Measurements from ENCODE around the gene TSPAN32.

The TSPAN32 gene

DNA sequence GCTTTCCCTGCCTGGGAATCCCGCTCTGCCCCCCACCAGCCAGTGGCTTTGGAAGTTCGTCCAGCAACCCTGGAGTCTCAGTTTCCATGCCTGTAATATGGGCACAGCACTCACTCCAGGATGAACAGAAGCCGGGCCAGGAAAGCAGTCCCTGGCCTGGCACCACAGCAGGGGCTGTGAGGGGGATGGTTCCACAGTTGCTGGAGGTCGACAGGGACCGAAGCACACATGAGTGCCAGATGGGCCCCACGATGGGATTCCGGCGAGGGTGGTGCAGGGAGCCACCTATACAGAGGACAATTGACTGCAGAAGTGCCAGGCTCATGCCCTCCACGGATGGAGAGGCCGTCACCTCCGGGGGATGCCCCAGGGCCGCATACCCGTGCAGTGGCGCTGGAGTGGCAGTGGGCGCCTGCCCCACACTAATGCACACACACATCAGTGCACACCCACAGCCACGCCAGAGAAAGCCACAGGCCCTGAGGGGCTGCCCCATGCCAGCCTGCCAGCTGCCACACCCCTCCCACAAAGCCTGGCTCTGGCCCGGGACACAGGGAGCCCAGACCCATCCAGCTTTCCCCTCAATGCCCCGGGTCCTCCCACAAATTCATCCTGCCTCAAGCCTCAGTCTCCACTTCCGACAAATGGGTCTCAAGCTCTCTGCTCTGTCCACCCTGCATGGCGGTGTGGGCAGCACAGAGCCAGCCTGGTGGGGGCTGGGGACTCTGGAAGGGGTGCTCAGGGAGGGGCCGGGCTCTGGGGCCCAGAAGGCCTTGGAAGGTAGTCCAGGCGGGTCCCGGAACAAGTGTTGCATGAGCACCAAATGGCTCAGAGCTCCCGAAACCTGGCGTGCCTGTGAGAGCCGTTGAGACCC lies 41.1 kb upstream of the TSPAN32 start:
- Histone ChIP-seq H3K9me3 (replicated peaks in 1 of 11) (no peaks in the 10 kb centered on the region), H3K9ac (no peak overlapping the region), H3K4me2 (no peak overlapping the region), H3K27ac (no peak overlapping the region), H3K4me3 (no peak overlapping the region), H3K27me3 (peaks cover 53 to 88% (median 76%) of the 10 kb centered on the region in 11 experiments), H3K4me1 (peaks cover 13 to 32% (median 25%) of the 10 kb centered on the region in 10 experiments), H3K36me3 (no peaks in the 10 kb centered on the region), H4K20me1 (peaks cover 0 to 74% (median 1%) of the 10 kb centered on the region in 11 experiments; a peak in 11 of 22 replicates)
- TF ChIP-seq Cebpa-rat (IDR thresholded peaks at IDR 0.05): no peak

- peaks cover 53 to 80% (median 70%) of the 10 kb centered on the region in 11 experiments for H3K27me3 ChIP-seq
- no peak overlapping the region for H3K9ac ChIP-seq
- peaks cover 0 to 83% (median 2%) of the 10 kb centered on the region in 11 experiments; a peak in 11 of 22 replicates for H4K20me1 ChIP-seq
- no peak overlapping the region for H3K4me3 ChIP-seq
- TF ChIP-seq Cebpa-rat (IDR thresholded peaks at IDR 0.05): no peak
- H3K4me2 ChIP-seq: no peak overlapping the region
- no peaks in the 10 kb centered on the region for H3K36me3 ChIP-seq
- no peaks in the 10 kb centered on the region for H3K9me3 ChIP-seq (replicated peaks in 1 of 11)
- H3K27ac ChIP-seq: no peak overlapping the region
- H3K4me1 ChIP-seq: peaks cover 22 to 41% (median 34%) of the 10 kb centered on the region in 10 experiments
These were observed 40.2 kb upstream of the TSPAN32 start for GRCh38 chr11:2261436-2262230.

DNA sequence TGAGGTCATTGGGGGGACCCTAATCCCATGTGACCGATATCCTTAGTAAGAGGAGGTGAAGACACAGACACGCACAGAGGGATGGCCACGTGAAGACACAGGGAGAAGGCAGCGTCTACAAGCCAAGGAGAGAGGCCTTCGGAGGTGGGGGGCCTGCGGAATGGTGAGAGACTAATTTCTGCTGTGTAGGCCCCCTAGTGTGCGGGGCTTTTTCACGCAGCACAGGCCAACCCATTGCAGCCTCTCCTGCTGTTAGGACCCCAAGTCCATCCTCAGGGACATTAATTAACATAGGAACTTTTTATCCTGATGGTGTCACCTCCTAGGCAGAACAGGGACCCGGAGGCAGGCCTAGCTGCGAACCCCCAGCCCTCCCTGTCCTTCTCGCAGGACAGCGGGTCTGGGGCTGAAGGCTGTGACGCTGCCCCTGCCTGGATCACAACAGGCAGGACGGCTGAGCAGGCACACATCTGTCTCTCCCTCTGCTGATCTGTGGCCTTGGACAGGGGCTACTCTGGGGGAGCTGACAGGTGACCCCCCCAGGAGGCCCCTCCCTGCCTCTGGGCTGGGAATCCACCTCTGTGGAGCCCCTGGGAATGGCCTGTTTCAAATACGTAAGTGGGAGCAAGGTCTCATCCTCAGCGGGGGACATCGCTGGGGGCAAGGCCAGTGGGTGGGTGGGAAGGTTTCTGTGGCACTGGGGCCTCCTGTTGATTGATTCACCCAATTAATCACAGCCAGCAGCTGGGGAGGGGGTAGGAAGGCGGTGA lies 39.3 kb upstream of the TSPAN32 start:
- Histone ChIP-seq H3K9ac (0 out of 22 replicates have a peak overlapping the region, but pooled peaks of 1 of the 11 experiments have one; percentile 9), H4K20me1 (peaks cover 0 to 91% (median 0%) of the 10 kb centered on the region in 11 experiments; a peak in 11 of 22 replicates), H3K36me3 (no peaks in the 10 kb centered on the region), H3K4me1 (peaks cover 31 to 49% (median 43%) of the 10 kb centered on the region in 10 experiments), H3K9me3 (replicated peaks in 1 of 11) (no peaks in the 10 kb centered on the region), H3K27me3 (peaks cover 53 to 80% (median 75%) of the 10 kb centered on the region in 11 experiments), H3K4me2 (peak overlapping the region in 6 of 11 experiments; percentile 7 to 31 (median 12); a peak in 3 of 22 replicates), H3K27ac (no peak overlapping the region), H3K4me3 (no peak overlapping the region)
- TF ChIP-seq Cebpa-rat (IDR thresholded peaks at IDR 0.05): no peak

DNA sequence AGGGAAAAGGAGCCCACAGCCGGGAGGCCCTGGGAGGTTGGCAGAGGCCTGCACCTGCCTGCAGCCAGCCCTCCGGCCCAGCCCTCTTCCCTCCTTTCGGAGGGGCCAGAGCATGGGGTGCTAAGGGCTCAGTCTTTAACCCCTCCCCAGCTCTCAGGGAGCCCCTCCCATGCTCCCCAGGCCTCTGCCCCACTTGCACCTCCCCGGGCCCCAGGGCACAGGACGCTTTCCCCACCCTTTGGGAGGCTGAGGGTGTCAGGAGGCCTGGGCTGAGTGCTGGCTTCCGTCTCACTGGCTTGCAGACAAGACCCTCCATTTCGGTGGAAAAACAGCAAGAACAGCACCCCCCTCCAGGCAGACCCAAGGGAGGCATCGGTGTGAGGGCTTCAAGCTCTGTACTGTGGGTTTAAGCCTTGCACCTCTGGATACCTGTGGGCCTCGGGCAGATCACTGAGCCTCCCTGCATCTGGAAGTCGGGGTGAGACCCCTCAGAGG lies 38.7 kb upstream of the TSPAN32 start:
- Histone ChIP-seq H3K27me3 (peaks cover 53 to 84% (median 79%) of the 10 kb centered on the region in 11 experiments), H3K27ac (no peak overlapping the region), H3K9ac (0 out of 22 replicates have a peak overlapping the region, but pooled peaks of 1 of the 11 experiments have one; percentile 9), H3K4me2 (peak overlapping the region in 1 of 11 experiments; percentile 15; a peak in 2 of 22 replicates), H3K9me3 (replicated peaks in 1 of 11) (no peaks in the 10 kb centered on the region), H3K4me3 (no peak overlapping the region), H4K20me1 (peaks cover 0 to 98% (median 0%) of the 10 kb centered on the region in 11 experiments; a peak in 11 of 22 replicates), H3K36me3 (no peaks in the 10 kb centered on the region), H3K4me1 (peaks cover 37 to 55% (median 49%) of the 10 kb centered on the region in 10 experiments)
- TF ChIP-seq Cebpa-rat (IDR thresholded peaks at IDR 0.05): no peak

GRCh38 chr11:2263724-2264360 lies 38.0 kb upstream of the TSPAN32 start:
- peak overlapping the region in 7 of 11 experiments; percentile 80 to 99 (median 94); a peak in 8 of 22 replicates for H3K4me2 ChIP-seq
- no peak overlapping the region for H3K4me3 ChIP-seq
- peaks cover 52 to 84% (median 79%) of the 10 kb centered on the region in 11 experiments for H3K27me3 ChIP-seq
- no peak overlapping the region for H3K9ac ChIP-seq
- H3K4me1 ChIP-seq: peaks cover 42 to 62% (median 55%) of the 10 kb centered on the region in 10 experiments
- H3K36me3 ChIP-seq: no peaks in the 10 kb centered on the region
- H4K20me1 ChIP-seq: peaks cover 0 to 95% (median 0%) of the 10 kb centered on the region in 11 experiments; a peak in 10 of 22 replicates
- no peak overlapping the region for H3K27ac ChIP-seq
- H3K9me3 ChIP-seq (replicated peaks in 1 of 11): no peaks in the 10 kb centered on the region; a peak in 1 of 22 replicates
- TF ChIP-seq Cebpa-rat (IDR thresholded peaks at IDR 0.05): no peak

DNA sequence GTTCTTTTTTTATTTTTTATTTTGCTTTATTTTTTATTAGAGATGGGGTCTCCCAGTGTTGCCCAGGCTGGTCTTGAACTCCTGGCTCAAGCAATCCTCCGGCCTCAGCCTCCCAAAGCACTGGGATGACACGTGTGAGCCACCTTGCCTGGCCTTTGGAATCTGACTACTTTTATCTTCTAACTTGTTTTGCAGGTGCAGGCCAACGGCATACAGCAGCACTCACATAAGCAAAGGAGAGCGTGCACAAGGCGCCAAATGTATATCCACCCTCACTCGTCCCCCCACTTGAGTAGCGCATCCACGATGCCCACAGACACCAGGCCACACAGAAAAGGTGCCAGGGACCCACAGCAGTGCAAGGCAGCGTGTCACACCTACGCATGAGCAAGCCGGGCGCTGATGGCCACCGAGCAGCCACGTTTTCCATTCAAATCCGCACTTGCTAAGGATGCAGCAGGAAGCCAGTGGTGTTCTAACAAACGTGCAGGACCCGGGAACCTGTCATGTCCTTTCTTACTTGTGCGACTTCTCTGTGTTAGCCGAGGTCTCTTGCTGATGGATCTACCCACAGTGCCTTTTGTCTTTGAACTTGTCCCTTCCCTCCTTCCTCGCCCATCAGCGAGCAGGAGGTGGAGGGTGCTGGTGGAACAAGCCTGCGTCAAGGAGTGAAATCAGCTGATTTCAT lies 37.3 kb upstream of the TSPAN32 start:
- Histone ChIP-seq H3K4me2 (peak overlapping the region; percentile 80 to 99 (median 93); a peak in 21 of 22 replicates), H3K27ac (peak overlapping the region in 1 of 11 experiments; percentile 79; a peak in 1 of 22 replicates), H3K27me3 (peaks cover 45 to 84% (median 78%) of the 10 kb centered on the region in 11 experiments), H4K20me1 (peaks cover 0 to 88% (median 0%) of the 10 kb centered on the region in 11 experiments; a peak in 10 of 22 replicates), H3K36me3 (no peaks in the 10 kb centered on the region), H3K4me3 (no peak overlapping the region), H3K9ac (no peak overlapping the region), H3K4me1 (peaks cover 42 to 65% (median 55%) of the 10 kb centered on the region in 10 experiments), H3K9me3 (replicated peaks in 1 of 11) (peaks cover 0 to 6% (median 0%) of the 10 kb centered on the region in 11 experiments; a peak in 8 of 22 replicates)
- TF ChIP-seq Cebpa-rat (IDR thresholded peaks at IDR 0.05): no peak

DNA sequence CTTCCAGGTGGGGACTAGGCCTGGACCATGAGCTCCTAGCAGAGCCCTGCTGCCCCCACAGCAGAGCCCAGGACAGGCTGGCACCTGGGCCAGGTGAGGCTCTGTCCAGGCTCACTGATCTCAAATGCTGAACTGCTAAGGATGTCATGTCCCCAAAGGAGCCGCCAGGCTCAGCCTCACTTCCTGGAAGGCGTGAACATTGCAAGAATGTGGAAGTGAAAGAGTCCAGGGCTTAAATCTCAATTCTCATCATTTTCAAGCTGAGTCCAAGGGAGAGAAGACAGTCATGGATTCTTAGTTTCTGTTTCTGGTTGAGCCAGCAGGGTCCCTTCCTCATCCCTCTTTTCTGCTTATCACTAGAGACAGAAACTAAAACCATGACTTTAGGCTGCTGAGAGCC lies 36.4 kb upstream of the TSPAN32 start:
- Histone ChIP-seq H3K4me2 (peak overlapping the region; percentile 80 to 99 (median 93)), H3K9ac (peak overlapping the region; percentile 6 to 79 (median 59); a peak in 20 of 22 replicates), H3K27ac (peak overlapping the region; percentile 39 to 89 (median 74); a peak in 21 of 22 replicates), H3K27me3 (peaks cover 36 to 84% (median 78%) of the 10 kb centered on the region in 11 experiments), H4K20me1 (peaks cover 0 to 80% (median 0%) of the 10 kb centered on the region in 11 experiments; a peak in 10 of 22 replicates), H3K4me3 (peak overlapping the region in 9 of 10 experiments; percentile 32 to 67 (median 42); a peak in 13 of 20 replicates), H3K36me3 (no peaks in the 10 kb centered on the region), H3K4me1 (peaks cover 51 to 73% (median 64%) of the 10 kb centered on the region in 10 experiments), H3K9me3 (replicated peaks in 1 of 11) (peaks cover 7 to 15% (median 8%) of the 10 kb centered on the region in 11 experiments; a peak in 21 of 22 replicates)
- TF ChIP-seq Cebpa-rat (IDR thresholded peaks at IDR 0.05): no peak

Data from BLaER1 treated with 17β-estradiol and CSF1 and Interleukin-3, amounts not matched to agents 10 nM and 100 nM (cell line).